ENCODE results near the gene ILF3. TPM values are rescaled to one million over a fixed set of nuclear protein-coding genes. Genes with fewer than 3 reads are reported as not detected.

ILF3 gene
- total and polyA plus RNA-seq, 2 donors (not counting 3 experiments of a cell fraction or from before 2014, with no cell fraction given), result 186 to 459 TPM

- Histone ChIP-seq H3K4me1 (ENCODE audit: control insufficient read depth, extremely low read depth, insufficient read depth, low read length) (peaks cover 4% of the 10 kb centered on the region), H3K9ac (replicated peaks; ENCODE audit: extremely low read depth, insufficient read depth, low read length) (no peak overlapping the region), H3K27ac (ENCODE audit: insufficient read depth, low read depth, low read length) (no peak overlapping the region), H3K4me2 (ENCODE audit: insufficient read depth, low read length) (no peak overlapping the region), H3K9me1 (replicated peaks; ENCODE audit: control insufficient read depth, extremely low read depth, insufficient read depth, low read length) (no peaks in the 10 kb centered on the region), H2AFZ (ENCODE audit: low read depth, low read length) (no peak overlapping the region), H4K20me1 (replicated peaks; ENCODE audit: control insufficient read depth, extremely low read depth, insufficient read depth, low read length) (no peaks in the 10 kb centered on the region), H3K4me3 (replicated peaks in 1 of 3; ENCODE audit: insufficient read depth in 1 of 3, low read depth in 1 of 3, low read length in 3 of 3) (no peak overlapping the region), H3K79me2 (ENCODE audit: control insufficient read depth, insufficient read depth, low read length) (no peaks in the 10 kb centered on the region), H3K9me3 (replicated peaks; ENCODE audit: control insufficient read depth, insufficient read depth, low read length) (no peaks in the 10 kb centered on the region), H3K36me3 (ENCODE audit: control insufficient read depth in 2 of 2, extremely low read depth in 1 of 2, insufficient read depth in 2 of 2, low read length in 2 of 2) (peaks cover 2 to 34% of the 10 kb centered on the region in 2 experiments), H3K27me3 (ENCODE audit: control insufficient read depth in 2 of 2, insufficient read depth in 2 of 2, low read length in 2 of 2) (no peaks in the 10 kb centered on the region)
- POLR2A ChIA-PET, result interaction anchor here (0.7 kb wide), 1 partner anchor 60 kb away, joined by 3 read pairs; no protein-coding TSS in a partner anchor
- no peak for DNase-seq (ENCODE audit: low read depth, low spot score)
- no TSS peak for BruUV-seq (replicated peaks)
- dilution Hi-C loops (cut with MboI; ENCODE audit: extremely low pct_ligation_motif_present, low sequenced_read_pairs) (no loop called here), intact Hi-C loops (cut with micrococcal nuclease) (no loop called here)
- FAIRE-seq, result no peak
- TF ChIP-seq GATA2 (IDR thresholded peaks at IDR 0.05; ENCODE audit: insufficient read depth, insufficient read length, low read depth, low read length) (no peak), JUN (IDR thresholded peaks at IDR 0.05; ENCODE audit: borderline replicate concordance, insufficient read depth, insufficient read length, low read depth) (no peak), FOS (IDR thresholded peaks at IDR 0.05; ENCODE audit: borderline replicate concordance, insufficient read depth, low read length) (no peak), EZH2 (IDR thresholded peaks at IDR 0.05; ENCODE audit: borderline replicate concordance, low read depth, low read length, severe bottlenecking) (no peak)
- CTCF ChIA-PET, result interaction anchor here (0.6 to 14.4 kb wide), 6 partner anchors 19 to 59 kb away, joined by 3 to 654 read pairs (median 4); no protein-coding TSS in a partner anchor
Measured at GRCh38 chr19:10641248-10641647, 12.9 kb upstream of the ILF3 start.

- Histone ChIP-seq H4K20me1 (replicated peaks; ENCODE audit: control insufficient read depth, extremely low read depth, insufficient read depth, low read length) (no peaks in the 10 kb centered on the region), H3K27ac (ENCODE audit: insufficient read depth, low read depth, low read length) (no peak overlapping the region), H3K4me2 (ENCODE audit: insufficient read depth, low read length) (no peak overlapping the region), H3K27me3 (ENCODE audit: control insufficient read depth in 2 of 2, insufficient read depth in 2 of 2, low read length in 2 of 2) (no peaks in the 10 kb centered on the region), H3K4me3 (replicated peaks in 1 of 3; ENCODE audit: insufficient read depth in 1 of 3, low read depth in 1 of 3, low read length in 3 of 3) (no peak overlapping the region), H3K79me2 (ENCODE audit: control insufficient read depth, insufficient read depth, low read length) (no peaks in the 10 kb centered on the region), H3K4me1 (ENCODE audit: control insufficient read depth, extremely low read depth, insufficient read depth, low read length) (peaks cover 4% of the 10 kb centered on the region), H3K9me1 (replicated peaks; ENCODE audit: control insufficient read depth, extremely low read depth, insufficient read depth, low read length) (no peaks in the 10 kb centered on the region), H2AFZ (ENCODE audit: low read depth, low read length) (no peak overlapping the region), H3K9me3 (replicated peaks; ENCODE audit: control insufficient read depth, insufficient read depth, low read length) (no peaks in the 10 kb centered on the region), H3K36me3 (ENCODE audit: control insufficient read depth in 2 of 2, extremely low read depth in 1 of 2, insufficient read depth in 2 of 2, low read length in 2 of 2) (peaks cover 0 to 24% of the 10 kb centered on the region in 2 experiments), H3K9ac (replicated peaks; ENCODE audit: extremely low read depth, insufficient read depth, low read length) (no peak overlapping the region)
- TF ChIP-seq JUN (IDR thresholded peaks at IDR 0.05; ENCODE audit: borderline replicate concordance, insufficient read depth, insufficient read length, low read depth) (no peak), CTCF (IDR thresholded peaks at IDR 0.05; ENCODE audit: extremely low read depth in 1 of 2, insufficient read depth in 1 of 2, low read depth in 1 of 2, low read length in 2 of 2) (no peak), POLR2AphosphoS5 (IDR thresholded peaks at IDR 0.05; ENCODE audit: insufficient read depth, low read depth, low read length) (no peak), MAX (IDR thresholded peaks at IDR 0.05; ENCODE audit: insufficient read depth, insufficient read length) (no peak), GATA2 (IDR thresholded peaks at IDR 0.05; ENCODE audit: insufficient read depth, insufficient read length, low read depth, low read length) (no peak), FOS (IDR thresholded peaks at IDR 0.05; ENCODE audit: borderline replicate concordance, insufficient read depth, low read length) (no peak)
- dilution Hi-C loops (cut with MboI; ENCODE audit: extremely low pct_ligation_motif_present, low sequenced_read_pairs), result no loop called here
- CTCF ChIA-PET, result interaction anchor here (1.3 to 14.4 kb wide), 2 partner anchors 55 to 60 kb away, joined by 3 to 654 read pairs; no protein-coding TSS in a partner anchor
- POLR2A ChIA-PET, result interaction anchor here (0.6 kb wide), 1 partner anchor 323 kb away, joined by 4 read pairs; no protein-coding TSS in a partner anchor
- DNase-seq (ENCODE audit: low read depth, low spot score), result no peak
- no TSS peak for BruUV-seq (replicated peaks)
- intact Hi-C loops (cut with micrococcal nuclease), result no loop called here
- no peak for FAIRE-seq
Measured at GRCh38 chr19:10642473-10643171, 11.5 kb upstream of the ILF3 start.
